GM13976 (cell line): ENCODE measurements around the gene DNHD1.

Experiments
- DNase-seq: peaks from one replicate; pipeline ENCODE4 v3.0.0; 2012; ENCODE audit warnings: low spot score
- CTCF ChIP-seq: IDR thresholded peaks from 2 replicates; pipeline ENCODE4 v1.5.1; 2012; ENCODE audit warnings: borderline replicate concordance, mild to moderate bottlenecking; ENCODE audit not compliant: insufficient read depth; ENCODE audit errors: extremely low read depth, missing control alignments, control extremely low read depth
- in situ Hi-C: fragments of 300-500 bp; cut with MboI; formaldehyde crosslinking; loops from one replicate; pipeline ENCODE4 v1.12.0; 2022; ENCODE audit warnings: low sequenced_read_pairs, mixed read lengths, inconsistent platforms; ENCODE audit not compliant: unreplicated experiment

The DNHD1 gene

GRCh38 chr11:6542727-6543126 is 45.6 kb downstream of the DNHD1 start:
- DNase-seq: no peak
- TF ChIP-seq CTCF: no peak
- in situ Hi-C loops: no loop called here

- TF ChIP-seq CTCF: no peak
- DNase-seq: no peak
- in situ Hi-C loops: no loop called here
These were observed 48.1 kb downstream of the DNHD1 start for GRCh38 chr11:6544921-6545850.

- in situ Hi-C loops: no loop called here
These were observed 49.0 kb downstream of the DNHD1 start for GRCh38 chr11:6545917-6546605.

GRCh38 chr11:6546735-6547134 is 49.7 kb downstream of the DNHD1 start:
- in situ Hi-C loops: no loop called here
- no peak for TF ChIP-seq CTCF
- no peak for DNase-seq

More at GRCh38 chr11:6545917-6546605, 49.0 kb downstream of the DNHD1 start:
- DNase-seq: no peak
- no peak for TF ChIP-seq CTCF

GRCh38 chr11:6547177-6547576 is 50.1 kb downstream of the DNHD1 start:
- TF ChIP-seq CTCF: no peak
- no peak for DNase-seq
- in situ Hi-C loops: no loop called here

GRCh38 chr11:6548121-6548520 is 51.0 kb downstream of the DNHD1 start:
- in situ Hi-C loops: no loop called here
- no peak for TF ChIP-seq CTCF
- DNase-seq: no peak
